Prostate gland (tissue), 2 donors: ENCODE measurements around the gene LIN9.

Source experiments
- POLR2A ChIP-seq: fragments of 450-650 bp; IDR thresholded peaks from one replicate; pipeline ENCODE4 v1.6.1; 2016; ENCODE audit warnings: antibody characterized with exemption, mild to moderate bottlenecking
- POLR2AphosphoS5 ChIP-seq: sonication (generic); formaldehyde crosslinking; IDR thresholded peaks from one replicate; pipeline ENCODE4 v1.6.1; 2017; ENCODE audit warnings: antibody characterized with exemption
- TF ChIP-seq, protein P1 (sequence below), 4 experiments: fragments of 200-600 bp in 2 of 4; fragments of 450-650 bp in 2 of 4; sonication (generic) in 2 of 4; IDR thresholded peaks; 1 replicate in 3 of 4; 2 replicates in 1 of 4; pipeline ENCODE4 v1.5.1; 2016 to 2019; ENCODE audit warnings: antibody characterized with exemption in 4 of 4, mild to moderate bottlenecking in 2 of 4, moderate library complexity in 2 of 4

DNA sequence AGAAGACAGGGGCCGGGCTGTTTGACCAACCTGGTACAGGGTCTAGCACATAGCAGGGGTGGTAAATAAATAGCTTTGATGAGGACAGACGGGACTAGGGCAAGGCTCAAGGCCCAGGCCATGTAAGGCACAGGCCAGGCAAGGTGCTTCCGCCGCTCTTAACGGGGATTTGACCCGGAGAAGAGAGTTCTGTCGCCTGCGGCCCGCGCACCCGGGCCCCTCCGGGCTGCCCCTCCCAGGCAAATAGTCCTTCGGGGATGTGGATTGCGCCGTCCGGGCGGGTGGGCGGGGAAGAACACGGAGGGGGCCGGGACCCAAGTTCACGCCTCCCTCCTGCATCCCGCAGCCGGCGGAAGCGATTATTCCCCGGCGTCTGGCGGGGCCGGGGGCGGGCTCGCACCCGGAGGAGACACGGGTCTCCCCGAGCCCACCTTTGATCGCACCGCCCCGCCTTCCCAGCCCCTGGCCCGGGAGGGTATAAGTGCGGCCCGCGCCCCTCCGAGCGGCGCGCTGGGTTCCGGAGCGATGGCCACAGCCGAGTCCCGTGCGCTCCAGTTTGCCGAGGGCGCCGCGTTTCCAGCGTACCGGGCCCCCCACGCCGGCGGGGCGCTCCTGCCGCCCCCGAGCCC is 85.7 kb downstream of the LIN9 start, which contains the start of gene MIXL1:
- no peak for TF ChIP-seq POLR2AphosphoS5
- TF ChIP-seq, protein P1, sequence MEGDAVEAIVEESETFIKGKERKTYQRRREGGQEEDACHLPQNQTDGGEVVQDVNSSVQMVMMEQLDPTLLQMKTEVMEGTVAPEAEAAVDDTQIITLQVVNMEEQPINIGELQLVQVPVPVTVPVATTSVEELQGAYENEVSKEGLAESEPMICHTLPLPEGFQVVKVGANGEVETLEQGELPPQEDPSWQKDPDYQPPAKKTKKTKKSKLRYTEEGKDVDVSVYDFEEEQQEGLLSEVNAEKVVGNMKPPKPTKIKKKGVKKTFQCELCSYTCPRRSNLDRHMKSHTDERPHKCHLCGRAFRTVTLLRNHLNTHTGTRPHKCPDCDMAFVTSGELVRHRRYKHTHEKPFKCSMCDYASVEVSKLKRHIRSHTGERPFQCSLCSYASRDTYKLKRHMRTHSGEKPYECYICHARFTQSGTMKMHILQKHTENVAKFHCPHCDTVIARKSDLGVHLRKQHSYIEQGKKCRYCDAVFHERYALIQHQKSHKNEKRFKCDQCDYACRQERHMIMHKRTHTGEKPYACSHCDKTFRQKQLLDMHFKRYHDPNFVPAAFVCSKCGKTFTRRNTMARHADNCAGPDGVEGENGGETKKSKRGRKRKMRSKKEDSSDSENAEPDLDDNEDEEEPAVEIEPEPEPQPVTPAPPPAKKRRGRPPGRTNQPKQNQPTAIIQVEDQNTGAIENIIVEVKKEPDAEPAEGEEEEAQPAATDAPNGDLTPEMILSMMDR (IDR thresholded peaks at IDR 0.05), result no peak
- no peak for TF ChIP-seq POLR2A
